Caco-2 (cell line): ENCODE data around the gene FAM107B. TPM values are rescaled to one million over a fixed set of nuclear protein-coding genes. Genes with fewer than 3 reads are reported as not detected.

Experiments used
- BruUV-seq: library from RNA; stranded (reverse); fragments of 400-500 nt; replicated peaks from 2 replicates; lab custom pipeline; 2021; lab: Mats Ljungman, UMichigan
- CTCF ChIA-PET: fragments of 300-600 bp; sonication (Branson Sonifier 250); formaldehyde crosslinking; loops from one replicate; lab custom pipeline; 2022; ENCODE audit warnings: antibody characterized with exemption; lab: Charles Lee
- POLR2A ChIA-PET: fragments of 300-600 bp; sonication (Branson Sonifier 250); formaldehyde crosslinking; loops from one replicate; lab custom pipeline; 2022; ENCODE audit warnings: antibody characterized with exemption; lab: Charles Lee
- DNase-seq, 2 experiments: peaks; one replicate each; pipeline versions ENCODE4 v3.0.0 to v3.0.0-alpha.2; 2020 to 2022
- H3K27me3 ChIP-seq: replicated peaks from 2 replicates; pipeline ENCODE4 v1.6.0; 2011; ENCODE audit warnings: low read length; ENCODE audit not compliant: control insufficient read depth, insufficient read depth
- H3K36me3 ChIP-seq: 2 replicates; pipeline ENCODE4 v1.5.1; 2011; ENCODE audit warnings: low read length; ENCODE audit not compliant: control insufficient read depth, insufficient read depth
- H3K4me1 ChIP-seq: fragments of 250-450 bp; sonication (Bioruptor Pico); 2 replicates; pipeline ENCODE4 v1.5.1; 2020; ENCODE audit warnings: mild to moderate bottlenecking
- H3K4me3 ChIP-seq: 2 replicates; pipeline ENCODE4 v1.5.1; 2011; ENCODE audit warnings: low read depth, mild to moderate bottlenecking, control low read depth, low read length
- H3K9me3 ChIP-seq: fragments of 250-450 bp; sonication (Bioruptor Pico); 2 replicates; pipeline ENCODE4 v1.5.1; 2020; ENCODE audit warnings: mild to moderate bottlenecking, moderate library complexity
- H3K27ac Mint-ChIP-seq: one replicate; pipeline ENCODE4 v1.8.0; 2022; ENCODE audit warnings: mixed read lengths; ENCODE audit not compliant: unreplicated experiment
- H3K27me3 Mint-ChIP-seq: one replicate; pipeline ENCODE4 v1.8.0; 2022; ENCODE audit warnings: mixed read lengths; ENCODE audit not compliant: insufficient read depth, unreplicated experiment
- H3K36me3 Mint-ChIP-seq: one replicate; pipeline ENCODE4 v1.8.0; 2022; ENCODE audit warnings: mild to moderate bottlenecking, mixed read lengths; ENCODE audit not compliant: insufficient read depth, unreplicated experiment
- H3K4me1 Mint-ChIP-seq: one replicate; pipeline ENCODE4 v1.8.0; 2022; ENCODE audit warnings: low read depth, mixed read lengths; ENCODE audit not compliant: unreplicated experiment
- H3K4me3 Mint-ChIP-seq: one replicate; pipeline ENCODE4 v1.8.0; 2022; ENCODE audit warnings: mild to moderate bottlenecking, moderate library complexity, mixed read lengths; ENCODE audit not compliant: unreplicated experiment
- H3K9me3 Mint-ChIP-seq: one replicate; pipeline ENCODE4 v1.8.0; 2022; ENCODE audit warnings: mixed read lengths; ENCODE audit not compliant: unreplicated experiment
- CTCF ChIP-seq, 2 experiments: fragments of 200-600 bp in 1 of 2; IDR thresholded peaks; 1 replicate in 1 of 2; 2 replicates in 1 of 2; pipeline versions ENCODE4 v1.5.1 to v1.8.0; 2011 to 2022; ENCODE audit warnings: antibody characterized with exemption in 1 of 2, control low read depth in 1 of 2, inconsistent platforms in 1 of 2, low read depth in 1 of 2, low read length in 1 of 2, mild to moderate bottlenecking in 1 of 2, moderate library complexity in 1 of 2; ENCODE audit not compliant: insufficient read depth in 1 of 2, severe bottlenecking in 1 of 2, unreplicated experiment in 1 of 2
- intact Hi-C: fragments of 100-400 bp; cut with micrococcal nuclease; formaldehyde crosslinking; loops from one replicate; pipeline ENCODE4 v1.10.0; 2022; ENCODE audit not compliant: unreplicated experiment
- total RNA-seq: library from RNA; stranded (reverse); gene quantifications from 2 replicates; pipeline ENCODE4 v1.2.3, GENCODE V29; 2022

The FAM107B gene
- total RNA-seq, 1 experiment from 2014 or later, result 206 TPM

GRCh38 chr10:14541379-14541778 is 233.3 kb downstream of the FAM107B start:
- Histone ChIP-seq H3K27me3 (no peaks in the 10 kb centered on the region), H3K9me3 (no peaks in the 10 kb centered on the region), H3K36me3 (peaks cover 9% of the 10 kb centered on the region), H3K4me3 (no peak overlapping the region), H3K4me1 (peaks cover 33% of the 10 kb centered on the region)
- ChIA-PET POLR2A (interaction anchor here (0.6 kb wide), 1 partner anchor 288 kb away, joined by 6 read pairs; no protein-coding TSS in a partner anchor), CTCF (interaction anchor here (0.6 to 1.7 kb wide), 2 partner anchors 9 to 18 kb away, joined by 3 to 5 read pairs; no protein-coding TSS in a partner anchor)
- Mint-ChIP-seq H3K36me3 (peaks cover 83% of the 10 kb centered on the region), H3K4me1 (peaks cover 33% of the 10 kb centered on the region), H3K4me3 (no peak overlapping the region), H3K9me3 (no peaks in the 10 kb centered on the region), H3K27me3 (no peaks in the 10 kb centered on the region), H3K27ac (peak overlapping the region; percentile 15)
- no TSS peak for BruUV-seq
- TF ChIP-seq CTCF (IDR thresholded peaks at IDR 0.05; ENCODE audit: insufficient read depth in 1 of 2, low read depth in 1 of 2, low read length in 1 of 2, severe bottlenecking in 1 of 2, unreplicated experiment in 1 of 2), result no peak
- DNase-seq, result no peak
- intact Hi-C loops, result no loop called here

DNA sequence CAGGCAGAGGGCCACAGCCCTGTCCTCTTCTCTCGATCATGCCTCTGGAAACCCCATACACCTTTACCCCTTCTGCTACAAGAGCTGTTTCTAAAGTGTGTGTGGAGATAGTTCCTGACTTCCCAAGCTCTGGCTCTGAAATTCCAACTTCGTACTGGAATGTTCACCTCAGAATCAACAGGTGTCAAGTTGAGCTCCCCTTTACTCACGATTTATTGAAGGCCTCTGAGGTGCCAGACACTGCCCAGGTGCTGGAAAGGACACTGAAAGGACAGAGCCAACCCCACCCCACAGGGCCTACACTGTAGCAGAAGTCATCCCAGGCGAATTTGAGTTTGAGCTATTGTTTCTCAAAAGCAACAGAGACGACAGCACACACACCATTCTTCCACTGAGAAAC is 234.1 kb downstream of the FAM107B start:
- Histone ChIP-seq H3K4me1 (peaks cover 33% of the 10 kb centered on the region), H3K4me3 (no peak overlapping the region), H3K9me3 (no peaks in the 10 kb centered on the region), H3K27me3 (no peaks in the 10 kb centered on the region), H3K36me3 (peaks cover 9% of the 10 kb centered on the region)
- BruUV-seq, result no TSS peak
- ChIA-PET POLR2A (no interaction called here), CTCF (interaction anchor here (1.3 to 1.7 kb wide), 2 partner anchors 10 to 16 kb away, joined by 4 to 5 read pairs; no protein-coding TSS in a partner anchor)
- no peak overlapping the region for H3K4me3 Mint-ChIP-seq
- DNase-seq, result no peak
- H3K27ac Mint-ChIP-seq, result peak overlapping the region; percentile 0
- peaks cover 79% of the 10 kb centered on the region for H3K36me3 Mint-ChIP-seq
- intact Hi-C loops, result no loop called here
- TF ChIP-seq CTCF (IDR thresholded peaks at IDR 0.05; ENCODE audit: insufficient read depth in 1 of 2, low read depth in 1 of 2, low read length in 1 of 2, severe bottlenecking in 1 of 2, unreplicated experiment in 1 of 2), result no peak
- H3K4me1 Mint-ChIP-seq, result peaks cover 25% of the 10 kb centered on the region
- no peaks in the 10 kb centered on the region for H3K27me3 Mint-ChIP-seq
- H3K9me3 Mint-ChIP-seq, result no peaks in the 10 kb centered on the region

- Mint-ChIP-seq H3K4me1 (peaks cover 21% of the 10 kb centered on the region), H3K36me3 (peaks cover 84% of the 10 kb centered on the region), H3K27ac (peak overlapping the region; percentile 0), H3K27me3 (no peaks in the 10 kb centered on the region), H3K4me3 (no peak overlapping the region), H3K9me3 (no peaks in the 10 kb centered on the region)
- BruUV-seq, result no TSS peak
- no peak for DNase-seq
- Histone ChIP-seq H3K4me1 (peaks cover 33% of the 10 kb centered on the region), H3K27me3 (no peaks in the 10 kb centered on the region), H3K36me3 (peaks cover 8% of the 10 kb centered on the region), H3K9me3 (no peaks in the 10 kb centered on the region), H3K4me3 (no peak overlapping the region)
- CTCF ChIA-PET, result interaction anchor here (1.3 kb wide), 1 partner anchor 16 kb away, joined by 4 read pairs; no protein-coding TSS in a partner anchor
- intact Hi-C loops, result no loop called here
- TF ChIP-seq CTCF (IDR thresholded peaks at IDR 0.05; ENCODE audit: insufficient read depth in 1 of 2, low read depth in 1 of 2, low read length in 1 of 2, severe bottlenecking in 1 of 2, unreplicated experiment in 1 of 2), result no peak
- POLR2A ChIA-PET, result no interaction called here
Measured at GRCh38 chr10:14540062-14540461, 234.6 kb downstream of the FAM107B start.
